ENCODE results near the gene ARG2.

The ARG2 gene

DNA sequence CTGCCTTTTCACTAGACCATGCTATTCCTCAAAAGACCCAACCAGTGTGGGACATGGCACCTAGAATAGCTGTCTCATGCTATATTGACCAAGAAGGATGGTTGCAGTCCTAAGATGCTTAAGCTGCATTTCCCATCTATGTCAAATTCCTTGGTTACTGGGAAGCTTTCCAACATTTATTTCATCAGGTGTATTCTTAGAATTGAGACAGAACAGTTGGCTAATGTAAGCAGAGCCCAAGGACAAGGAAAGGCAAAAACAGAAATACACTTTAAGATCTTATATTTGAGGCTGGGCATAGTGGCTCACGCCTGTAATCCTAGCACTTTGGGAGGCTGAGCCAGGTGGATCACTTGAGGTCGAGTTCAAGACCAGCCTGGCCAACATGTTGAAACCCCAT lies 24.7 kb downstream of the ARG2 start:
- in situ Hi-C loops (cut with HindIII; ENCODE audit: low sequenced_read_pairs), result no loop called here
- H3K4me3 ChIP-seq (ENCODE audit: low read depth, low read length), result no peak overlapping the region
- no peak for DNase-seq (ENCODE audit: low read depth)
- TF ChIP-seq, protein P1, sequence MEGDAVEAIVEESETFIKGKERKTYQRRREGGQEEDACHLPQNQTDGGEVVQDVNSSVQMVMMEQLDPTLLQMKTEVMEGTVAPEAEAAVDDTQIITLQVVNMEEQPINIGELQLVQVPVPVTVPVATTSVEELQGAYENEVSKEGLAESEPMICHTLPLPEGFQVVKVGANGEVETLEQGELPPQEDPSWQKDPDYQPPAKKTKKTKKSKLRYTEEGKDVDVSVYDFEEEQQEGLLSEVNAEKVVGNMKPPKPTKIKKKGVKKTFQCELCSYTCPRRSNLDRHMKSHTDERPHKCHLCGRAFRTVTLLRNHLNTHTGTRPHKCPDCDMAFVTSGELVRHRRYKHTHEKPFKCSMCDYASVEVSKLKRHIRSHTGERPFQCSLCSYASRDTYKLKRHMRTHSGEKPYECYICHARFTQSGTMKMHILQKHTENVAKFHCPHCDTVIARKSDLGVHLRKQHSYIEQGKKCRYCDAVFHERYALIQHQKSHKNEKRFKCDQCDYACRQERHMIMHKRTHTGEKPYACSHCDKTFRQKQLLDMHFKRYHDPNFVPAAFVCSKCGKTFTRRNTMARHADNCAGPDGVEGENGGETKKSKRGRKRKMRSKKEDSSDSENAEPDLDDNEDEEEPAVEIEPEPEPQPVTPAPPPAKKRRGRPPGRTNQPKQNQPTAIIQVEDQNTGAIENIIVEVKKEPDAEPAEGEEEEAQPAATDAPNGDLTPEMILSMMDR (IDR thresholded peaks at IDR 0.05; ENCODE audit: low read depth, low read length, missing control alignments), result no peak

DNA sequence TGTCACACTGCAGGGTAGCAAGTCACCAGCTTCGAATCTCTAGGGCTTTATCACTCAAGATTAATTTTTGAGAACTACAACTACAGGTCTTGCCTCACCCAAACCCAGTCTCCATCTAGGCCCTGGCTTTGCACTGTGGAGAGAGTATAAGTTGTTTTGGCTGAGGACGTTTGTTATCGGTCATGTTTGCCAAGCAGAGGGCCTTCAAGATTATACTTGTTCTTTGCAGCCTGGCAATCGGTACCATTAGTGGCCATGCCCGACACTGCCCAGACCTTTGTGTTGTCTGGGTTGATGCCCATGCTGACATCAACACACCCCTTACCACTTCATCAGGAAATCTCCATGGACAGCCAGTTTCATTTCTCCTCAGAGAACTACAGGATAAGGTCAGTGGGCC lies 25.7 kb downstream of the ARG2 start:
- TF ChIP-seq, protein P1 (IDR thresholded peaks at IDR 0.05; ENCODE audit: low read depth, low read length, missing control alignments), result no peak
- no peak overlapping the region for H3K4me3 ChIP-seq (ENCODE audit: low read depth, low read length)
- DNase-seq (ENCODE audit: low read depth), result no peak
- in situ Hi-C loops (cut with HindIII; ENCODE audit: low sequenced_read_pairs), result no loop called here

DNA sequence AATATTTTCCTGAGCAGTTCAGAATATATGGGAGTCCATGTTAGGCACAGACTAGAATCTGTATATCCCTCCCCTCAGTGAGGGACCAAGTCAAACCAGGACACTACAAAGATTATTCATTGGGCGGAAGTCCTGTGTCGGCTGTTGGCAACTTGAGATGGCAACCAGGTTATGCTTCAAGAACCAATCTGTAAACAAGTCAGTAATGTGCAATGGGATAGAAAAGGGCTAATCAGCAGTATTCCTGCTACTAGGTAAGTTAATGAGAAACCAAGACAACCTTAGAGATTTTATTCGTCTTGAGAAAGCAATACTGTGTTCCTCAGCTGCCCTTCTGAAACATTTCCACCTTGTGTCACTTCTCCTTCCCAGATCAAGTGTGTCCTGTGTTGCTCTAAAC lies 26.4 kb downstream of the ARG2 start:
- TF ChIP-seq, protein P1 (IDR thresholded peaks at IDR 0.05; ENCODE audit: low read depth, low read length, missing control alignments), result no peak
- DNase-seq (ENCODE audit: low read depth), result no peak

DNA sequence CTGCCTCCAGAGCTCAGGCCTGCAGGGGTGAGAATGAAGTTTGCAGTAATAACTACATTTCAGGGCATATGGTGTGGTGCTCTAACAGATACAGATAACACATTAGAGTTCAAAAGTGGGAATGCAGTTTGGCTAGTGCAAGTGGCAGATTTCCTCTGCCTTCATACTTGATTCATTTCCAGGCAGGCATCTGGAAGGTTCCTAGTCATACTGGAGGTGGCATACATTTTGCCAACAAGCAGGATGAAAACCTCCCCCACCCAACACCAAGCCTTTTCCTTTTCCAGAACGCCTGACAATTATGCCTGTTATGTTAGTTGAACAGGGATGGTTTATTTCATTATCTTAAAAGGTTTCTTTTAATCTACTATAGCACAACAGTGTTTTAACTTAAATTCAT lies 30.4 kb downstream of the ARG2 start:
- in situ Hi-C loops (cut with HindIII; ENCODE audit: low sequenced_read_pairs), result no loop called here
- TF ChIP-seq, protein P1 (IDR thresholded peaks at IDR 0.05; ENCODE audit: low read depth, low read length, missing control alignments), result no peak
- DNase-seq (ENCODE audit: low read depth), result no peak
- H3K4me3 ChIP-seq (ENCODE audit: low read depth, low read length), result no peak overlapping the region

More for the DNA sequence above, 26.4 kb downstream of the ARG2 start:
- no peak overlapping the region for H3K4me3 ChIP-seq (ENCODE audit: low read depth, low read length)
- in situ Hi-C loops (cut with HindIII; ENCODE audit: low sequenced_read_pairs), result no loop called here

DNA sequence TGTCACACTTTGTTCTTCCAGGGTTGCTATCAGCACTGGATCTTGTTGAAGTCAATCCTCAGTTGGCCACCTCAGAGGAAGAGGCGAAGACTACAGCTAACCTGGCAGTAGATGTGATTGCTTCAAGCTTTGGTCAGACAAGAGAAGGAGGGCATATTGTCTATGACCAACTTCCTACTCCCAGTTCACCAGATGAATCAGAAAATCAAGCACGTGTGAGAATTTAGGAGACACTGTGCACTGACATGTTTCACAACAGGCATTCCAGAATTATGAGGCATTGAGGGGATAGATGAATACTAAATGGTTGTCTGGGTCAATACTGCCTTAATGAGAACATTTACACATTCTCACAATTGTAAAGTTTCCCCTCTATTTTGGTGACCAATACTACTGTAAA lies 31.0 kb downstream of the ARG2 start:
- DNase-seq (ENCODE audit: low read depth), result no peak
- H3K4me3 ChIP-seq (ENCODE audit: low read depth, low read length), result no peak overlapping the region
- TF ChIP-seq, protein P1 (IDR thresholded peaks at IDR 0.05; ENCODE audit: low read depth, low read length, missing control alignments), result no peak
- in situ Hi-C loops (cut with HindIII; ENCODE audit: low sequenced_read_pairs), result no loop called here

DNA sequence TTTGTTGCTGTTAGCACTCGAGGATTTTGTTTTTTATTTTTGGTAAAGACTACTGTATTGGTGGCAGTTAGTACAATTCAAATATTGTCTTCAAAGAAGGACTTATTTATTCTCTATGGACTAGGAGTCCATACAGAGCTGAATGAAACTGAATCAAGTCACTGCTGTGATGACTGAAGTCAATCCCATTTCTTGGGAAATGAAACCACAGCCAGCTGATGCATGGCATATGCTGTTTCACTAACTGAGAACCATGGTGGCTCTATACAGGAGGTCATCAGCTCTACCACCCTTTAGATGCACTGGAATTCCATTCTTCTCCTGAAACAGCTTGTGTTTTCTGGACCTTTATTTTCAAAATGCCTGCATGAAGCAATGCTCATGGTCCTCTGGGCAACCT lies 32.5 kb downstream of the ARG2 start:
- no peak for DNase-seq (ENCODE audit: low read depth)
- in situ Hi-C loops (cut with HindIII; ENCODE audit: low sequenced_read_pairs), result no loop called here
- TF ChIP-seq, protein P1 (IDR thresholded peaks at IDR 0.05; ENCODE audit: low read depth, low read length, missing control alignments), result no peak
- no peak overlapping the region for H3K4me3 ChIP-seq (ENCODE audit: low read depth, low read length)
